SKM-1 treated with dmso at 0.1 percent for 144 hours (cell line): ENCODE measurements around the gene OR10G6.
"Not testable (repeated sequence)": the region's sequence is repeated elsewhere in the genome, so short reads cannot be mapped to it uniquely, and the experiment has no call there.

Source experiments
- DNase-seq: peaks from one replicate; lab custom pipeline; 2025; ENCODE audit not compliant: unreplicated experiment; lab: John Stamatoyannopoulos, UW

OR10G6 gene

GRCh38 chr11:123995119-123995518 is at the start of gene OR10G6:
Gene OR10G6, minus strand, starts transcription at chr11:123995161. Its CDS starts 0 bp downstream, at chr11:123995161.
- DNase-seq, result no peak

GRCh38 chr11:124043420-124043819 is 48.5 kb upstream of the OR10G6 start:
- DNase-seq, result no peak

GRCh38 chr11:124041254-124041653 is 46.3 kb upstream of the OR10G6 start, which contains the start of gene OR10G7:
Gene OR10G7, minus strand, starts transcription at chr11:124041325. Its CDS starts 2,324 bp downstream, at chr11:124039001.
- DNase-seq, result no peak

- no peak for DNase-seq
Observed at GRCh38 chr11:124039557-124039956, 44.6 kb upstream of the OR10G6 start.

- no peak for DNase-seq
Observed at GRCh38 chr11:124036666-124037065, 41.7 kb upstream of the OR10G6 start.

- DNase-seq, result no peak
Observed at GRCh38 chr11:124026498-124026897, 31.5 kb upstream of the OR10G6 start, which contains the start of gene OR10G8. Gene OR10G8, plus strand, starts transcription at chr11:124026798. Its CDS starts 2,825 bp downstream, at chr11:124029623.

GRCh38 chr11:124015837-124016236 is 20.9 kb upstream of the OR10G6 start:
- not testable (repeated sequence) for DNase-seq

- DNase-seq, result no peak
Observed at GRCh38 chr11:124012697-124013096, 17.7 kb upstream of the OR10G6 start, which contains the start of gene OR10G4. Gene OR10G4, plus strand, starts transcription at chr11:124012997. Its CDS starts 2,578 bp downstream, at chr11:124015575.

- DNase-seq, result no peak
Observed at GRCh38 chr11:123979311-123979710, 15.7 kb downstream of the OR10G6 start.

- DNase-seq, result no peak
Observed at GRCh38 chr11:123977731-123978347, 17.1 kb downstream of the OR10G6 start, which contains the start of gene OR10S1. Gene OR10S1, minus strand, starts transcription at chr11:123977781. Its CDS starts 117 bp downstream, at chr11:123977664.

GRCh38 chr11:123976770-123977560 is 18.0 kb downstream of the OR10G6 start:
- no peak for DNase-seq

- no peak for DNase-seq
Observed at GRCh38 chr11:123973816-123974215, 21.1 kb downstream of the OR10G6 start.

- DNase-seq, result no peak
Observed at GRCh38 chr11:123956752-123957151, 38.2 kb downstream of the OR10G6 start.

GRCh38 chr11:123945132-123945531 is 49.8 kb downstream of the OR10G6 start:
- DNase-seq, result no peak
